SK-N-SH (cell line): ENCODE data around the gene CACNA1D. TPM values are rescaled to one million over a fixed set of nuclear protein-coding genes. Genes with fewer than 3 reads are reported as not detected.

ENCODE experiments used
- CTCF ChIA-PET: fragments of 300-600, 350-600 bp; formaldehyde crosslinking; extraction: SDS; loops from one replicate; lab custom pipeline; 2021; lab: Yijun Ruan, JAX
- POLR2A ChIA-PET: fragments of 350-600 bp; sonication (Branson Sonifier 250); formaldehyde crosslinking; extraction: SDS; loops from one replicate; lab custom pipeline; 2020; ENCODE audit warnings: antibody characterized with exemption, inconsistent platforms; lab: Yijun Ruan, JAX
- DNase-seq: peaks from one replicate; pipeline ENCODE4 v3.0.0; 2012
- H2AFZ ChIP-seq: fragments of 200-600 bp; sonication (generic); 2 replicates; pipeline ENCODE4 v1.8.1; 2016; ENCODE audit warnings: antibody characterized with exemption, mild to moderate bottlenecking, low read depth
- H3F3A ChIP-seq: fragments of 200-600 bp; sonication (generic); replicated peaks from 2 replicates; pipeline ENCODE3; 2016; ENCODE audit warnings: antibody characterized with exemption, mild to moderate bottlenecking; ENCODE audit not compliant: insufficient read depth
- H3K27ac ChIP-seq, 2 experiments: fragments of 200-500 bp in 1 of 2; fragments of 200-600 bp in 1 of 2; sonication (Bioruptor generic) in 1 of 2; sonication (generic), shearing (Covaris generic) in 1 of 2; 2 replicates each; pipeline versions ENCODE4 v1.5.1 to v1.6.1; 2014 to 2016; ENCODE audit warnings: low read depth in 2 of 2, inconsistent platforms in 1 of 2, low read length in 1 of 2, mild to moderate bottlenecking in 1 of 2, mixed read lengths in 1 of 2
- H3K27me3 ChIP-seq: fragments of 200-600 bp; sonication (generic), shearing (Covaris generic); 2 replicates; pipeline ENCODE4 v1.6.1; 2016; ENCODE audit warnings: mixed run types; ENCODE audit not compliant: insufficient read depth
- H3K36me3 ChIP-seq, 2 experiments: fragments of 200-500 bp in 1 of 2; fragments of 200-600 bp in 1 of 2; sonication (Bioruptor generic) in 1 of 2; sonication (generic) in 1 of 2; replicated peaks in 1 of 2; 2 replicates each; pipeline versions ENCODE3 to v1.5.1; 2014 to 2016; ENCODE audit warnings: low read length in 1 of 2, mild to moderate bottlenecking in 1 of 2; ENCODE audit not compliant: insufficient read depth in 2 of 2, control insufficient read depth in 1 of 2
- H3K4me1 ChIP-seq, 2 experiments: fragments of 200-500 bp in 1 of 2; fragments of 200-600 bp in 1 of 2; sonication (Bioruptor generic) in 1 of 2; sonication (generic), shearing (Covaris generic) in 1 of 2; 2 replicates each; pipeline versions ENCODE4 v1.5.1 to v1.6.1; 2014 to 2016; ENCODE audit warnings: low read depth in 1 of 2, low read length in 1 of 2, mixed run types in 1 of 2; ENCODE audit not compliant: insufficient read depth in 2 of 2, control insufficient read depth in 1 of 2
- H3K4me2 ChIP-seq: fragments of 200-600 bp; sonication (generic), shearing (Covaris generic); 2 replicates; pipeline ENCODE4 v1.6.1; 2017; ENCODE audit warnings: mixed run types
- H3K4me3 ChIP-seq, 2 experiments: fragments of 200-500 bp in 1 of 2; fragments of 200-600 bp in 1 of 2; sonication (Bioruptor generic) in 1 of 2; sonication (generic), shearing (Covaris generic) in 1 of 2; 2 replicates each; pipeline versions ENCODE4 v1.5.1 to v1.8.1; 2014 to 2016; ENCODE audit warnings: low read depth in 2 of 2, inconsistent platforms in 1 of 2, low read length in 1 of 2, mild to moderate bottlenecking in 1 of 2, mixed read lengths in 1 of 2, moderate library complexity in 1 of 2
- H3K79me2 ChIP-seq: fragments of 200-600 bp; sonication (generic); 2 replicates; pipeline ENCODE4 v1.8.1; 2017; ENCODE audit warnings: mild to moderate bottlenecking; ENCODE audit not compliant: insufficient read depth
- H3K9ac ChIP-seq: fragments of 200-600 bp; sonication (generic); 2 replicates; pipeline ENCODE4 v1.6.1; 2017; ENCODE audit warnings: mixed run types
- H3K9me2 ChIP-seq: fragments of 200-600 bp; sonication (generic); 2 replicates; pipeline ENCODE4 v1.6.1; 2017; ENCODE audit warnings: mixed run types
- H3K9me3 ChIP-seq: fragments of 200-600 bp; sonication (generic); 2 replicates; pipeline ENCODE4 v1.6.1; 2017; ENCODE audit warnings: mixed run types, mild to moderate bottlenecking, moderate library complexity
- H4K20me1 ChIP-seq: fragments of 200-600 bp; sonication (generic); 2 replicates; pipeline ENCODE4 v1.6.1; 2017; ENCODE audit warnings: mild to moderate bottlenecking, mixed run types; ENCODE audit not compliant: insufficient read depth
- EZH2phosphoT487 ChIP-seq: fragments of 200-600 bp; sonication (generic); IDR thresholded peaks from 2 replicates; pipeline ENCODE4 v1.6.1; 2017; ENCODE audit warnings: low read depth, mixed run types, mild to moderate bottlenecking, antibody characterized with exemption, moderate library complexity, borderline replicate concordance
- FOXJ3 ChIP-seq: sonication (generic); formaldehyde crosslinking; IDR thresholded peaks from 2 replicates; pipeline ENCODE4 v1.5.1; 2020; ENCODE audit warnings: mild to moderate bottlenecking, missing genetic modification reagents
- GATA2 ChIP-seq: sonication (generic); formaldehyde crosslinking; IDR thresholded peaks from 2 replicates; pipeline ENCODE4 v1.5.0; 2020; ENCODE audit warnings: mild to moderate bottlenecking, missing genetic modification reagents
- IRF3 ChIP-seq: fragments of 150-350 bp; IDR thresholded peaks from 2 replicates; pipeline ENCODE4 v1.6.1; 2016; ENCODE audit warnings: mild to moderate bottlenecking, low read depth, low read length
- MXI1 ChIP-seq: IDR thresholded peaks from 2 replicates; pipeline ENCODE4 v1.6.1; 2012; ENCODE audit warnings: mild to moderate bottlenecking, low read depth, low read length, improper control_type of control experiment
- NFIC ChIP-seq: IDR thresholded peaks from 2 replicates; pipeline ENCODE4 v1.4.0; 2012; ENCODE audit warnings: borderline replicate concordance
- RAD21 ChIP-seq: IDR thresholded peaks from 2 replicates; pipeline ENCODE4 v1.6.1; 2012; ENCODE audit warnings: mild to moderate bottlenecking, low read length
- REST ChIP-seq: IDR thresholded peaks from 2 replicates; pipeline ENCODE4 v1.6.1; 2012; ENCODE audit warnings: mild to moderate bottlenecking, low read depth, low read length, moderate library complexity
- RFX5 ChIP-seq: IDR thresholded peaks from 2 replicates; pipeline ENCODE4 v1.6.1; 2012; ENCODE audit warnings: mild to moderate bottlenecking, improper control_type of control experiment, low read length
- RXRA ChIP-seq: IDR thresholded peaks from 2 replicates; pipeline ENCODE4 v1.4.0; 2012; ENCODE audit warnings: low read depth, mild to moderate bottlenecking, borderline replicate concordance
- SIN3A ChIP-seq: IDR thresholded peaks from 2 replicates; pipeline ENCODE4 v1.6.1; 2012; ENCODE audit warnings: low read depth, mild to moderate bottlenecking, low read length, moderate library complexity, borderline replicate concordance
- SMC3 ChIP-seq: IDR thresholded peaks from 2 replicates; pipeline ENCODE4 v1.6.1; 2012; ENCODE audit warnings: low read depth, low read length, improper control_type of control experiment
- TCF12 ChIP-seq: IDR thresholded peaks from 2 replicates; pipeline ENCODE4 v1.4.0; 2012
- TEAD4 ChIP-seq: IDR thresholded peaks from 2 replicates; pipeline ENCODE4 v1.4.0; 2012; ENCODE audit warnings: mild to moderate bottlenecking, borderline replicate concordance; ENCODE audit not compliant: insufficient read depth
- WGBS: methylation state at CpG from one replicate; pipeline ENCODE4 v1.1.6; 2017; ENCODE audit warnings: low lambda C conversion rate; 5-methylcytosine and 5-hydroxymethylcytosine counted together
- polyA plus RNA-seq, 3 experiments: library from polyadenylated mRNA; depleted of rRNA; stranded (reverse); fragments of >200 nt; gene quantifications; 2 replicates each; pipeline ENCODE4 v1.2.3, GENCODE V29; 2012
- TF ChIP-seq, protein P1 (sequence below): IDR thresholded peaks from 2 replicates; pipeline ENCODE4 v1.4.0; 2012; ENCODE audit warnings: low read depth
- TF ChIP-seq, protein P2 (sequence below): IDR thresholded peaks from 2 replicates; pipeline ENCODE4; 2012
- TF ChIP-seq, protein P3 (sequence below): fragments of 150-350 bp; IDR thresholded peaks from 2 replicates; pipeline ENCODE4 v1.6.1; 2017; ENCODE audit warnings: antibody characterized with exemption, low read length, low read depth, borderline replicate concordance

CACNA1D gene
- polyA plus RNA-seq, 1 of the 3 experiments (the other 2 are of a cell fraction) = 0.12 TPM

DNA sequence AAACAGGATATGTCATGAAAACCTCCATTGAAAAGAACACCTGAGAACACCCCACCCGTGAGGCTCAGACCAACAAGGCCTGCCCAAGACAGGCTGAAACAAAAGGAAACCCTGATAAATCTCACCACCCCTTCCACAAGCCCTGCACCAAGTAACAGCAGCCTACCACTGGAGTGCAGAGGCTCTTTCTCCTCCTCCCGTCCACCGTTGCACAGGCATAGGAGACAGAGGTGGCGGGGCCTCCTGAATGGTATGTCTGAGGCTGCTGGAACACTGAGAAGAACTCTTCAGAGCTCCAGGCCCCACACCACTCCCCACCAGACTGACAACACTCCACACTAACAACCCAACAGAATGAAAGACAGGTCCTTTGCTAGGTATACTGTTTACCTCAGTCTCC is 330.4 kb downstream of the CACNA1D start (continued):
- TF ChIP-seq, protein P1, sequence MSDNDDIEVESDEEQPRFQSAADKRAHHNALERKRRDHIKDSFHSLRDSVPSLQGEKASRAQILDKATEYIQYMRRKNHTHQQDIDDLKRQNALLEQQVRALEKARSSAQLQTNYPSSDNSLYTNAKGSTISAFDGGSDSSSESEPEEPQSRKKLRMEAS = no peak
- TF ChIP-seq MXI1 (no peak), RFX5 (no peak), RAD21 (no peak), IRF3 (no peak), FOXJ3 (CRISPR knock-in tag) (no peak), SIN3A (no peak), SMC3 (no peak), RXRA (no peak)

DNA sequence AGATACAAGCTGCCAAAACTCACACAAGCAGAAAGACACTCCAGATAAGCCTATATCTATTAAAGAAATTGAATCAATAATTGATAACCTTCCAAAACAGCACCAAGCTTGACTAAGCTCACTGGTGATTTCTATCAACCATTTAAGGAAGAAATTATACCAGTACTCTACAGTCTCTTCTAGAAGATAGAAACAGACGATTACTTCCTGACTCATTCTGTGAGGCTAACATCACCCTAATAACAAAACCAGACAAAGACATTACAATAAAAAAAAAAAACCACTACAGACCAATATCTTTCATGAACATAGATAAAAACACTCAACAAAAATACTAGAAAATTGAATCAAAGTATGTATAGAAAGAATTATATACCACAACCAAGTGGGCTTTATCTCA is 331.6 kb downstream of the CACNA1D start:
- Histone ChIP-seq H3K4me1 (no peaks in the 10 kb centered on the region; a peak in 1 of 4 replicates), H3K27me3 (no peaks in the 10 kb centered on the region), H3K79me2 (no peaks in the 10 kb centered on the region)
- TF ChIP-seq RFX5 (no peak), TEAD4 (no peak), EZH2phosphoT487 (no peak), FOXJ3 (CRISPR knock-in tag) (no peak), TCF12 (no peak), SMC3 (no peak), RXRA (no peak)
- TF ChIP-seq, all 33 proteins: peak for 0
- POLR2A ChIA-PET = no interaction called here
- no peaks in the 10 kb centered on the region for H4K20me1 ChIP-seq
- H3K9me2 ChIP-seq = no peaks in the 10 kb centered on the region
- no peaks in the 10 kb centered on the region for H3F3A ChIP-seq
- no peaks in the 10 kb centered on the region for H3K9me3 ChIP-seq
- no peak overlapping the region for H3K9ac ChIP-seq
- no peaks in the 10 kb centered on the region for H3K36me3 ChIP-seq
- no peak overlapping the region for H3K27ac ChIP-seq
- WGBS = 41% methylated on average over 1 of the region's 1 CpG
- DNase-seq = no peak
- no peak overlapping the region for H3K4me2 ChIP-seq
- CTCF ChIA-PET = no interaction called here
- no peak overlapping the region for H3K4me3 ChIP-seq
- H2AFZ ChIP-seq = no peak overlapping the region

DNA sequence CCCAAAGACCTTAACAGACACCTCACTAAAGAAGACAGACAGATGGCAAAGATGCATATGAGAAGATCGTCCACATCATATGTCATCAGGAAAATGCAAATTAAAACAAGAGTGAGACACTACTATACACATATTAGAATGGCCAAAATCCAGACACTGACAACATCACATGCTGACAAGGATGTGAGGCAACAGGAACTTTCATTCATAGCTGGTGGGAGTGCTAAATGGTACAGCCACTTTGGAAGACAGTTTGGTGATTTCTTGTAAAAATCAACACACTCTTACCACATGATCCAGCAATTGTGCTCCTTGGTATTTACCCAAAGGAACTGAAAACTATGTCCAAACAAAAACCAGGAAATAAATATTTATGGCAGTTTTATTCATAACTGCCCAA is 334.2 kb downstream of the CACNA1D start:
- no peaks in the 10 kb centered on the region for H3K79me2 ChIP-seq
- H3K9ac ChIP-seq = no peak overlapping the region
- no peaks in the 10 kb centered on the region for H3K9me3 ChIP-seq
- no peaks in the 10 kb centered on the region for H3F3A ChIP-seq
- H4K20me1 ChIP-seq = no peaks in the 10 kb centered on the region
- no peak overlapping the region for H3K4me3 ChIP-seq
- H3K9me2 ChIP-seq = no peaks in the 10 kb centered on the region
- H3K36me3 ChIP-seq = no peaks in the 10 kb centered on the region
- no peak overlapping the region for H3K4me2 ChIP-seq
- no peak for DNase-seq
- H2AFZ ChIP-seq = no peak overlapping the region
- WGBS = 46% methylated on average over 1 of the region's 1 CpG
- ChIA-PET CTCF (interaction anchor here (1.4 kb wide), 1 partner anchor 12 kb away, joined by 3 read pairs; no protein-coding TSS in a partner anchor), POLR2A (no interaction called here)
- H3K27ac ChIP-seq = no peak overlapping the region
- TF ChIP-seq, protein P2, sequence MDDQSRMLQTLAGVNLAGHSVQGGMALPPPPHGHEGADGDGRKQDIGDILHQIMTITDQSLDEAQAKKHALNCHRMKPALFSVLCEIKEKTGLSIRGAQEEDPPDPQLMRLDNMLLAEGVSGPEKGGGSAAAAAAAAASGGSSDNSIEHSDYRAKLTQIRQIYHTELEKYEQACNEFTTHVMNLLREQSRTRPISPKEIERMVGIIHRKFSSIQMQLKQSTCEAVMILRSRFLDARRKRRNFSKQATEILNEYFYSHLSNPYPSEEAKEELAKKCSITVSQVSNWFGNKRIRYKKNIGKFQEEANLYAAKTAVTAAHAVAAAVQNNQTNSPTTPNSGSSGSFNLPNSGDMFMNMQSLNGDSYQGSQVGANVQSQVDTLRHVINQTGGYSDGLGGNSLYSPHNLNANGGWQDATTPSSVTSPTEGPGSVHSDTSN = no peak
- TF ChIP-seq, protein P1 = no peak
- TF ChIP-seq REST (no peak), GATA2 (CRISPR knock-in tag) (no peak), RFX5 (no peak), NFIC (no peak)
- TF ChIP-seq, protein P3, sequence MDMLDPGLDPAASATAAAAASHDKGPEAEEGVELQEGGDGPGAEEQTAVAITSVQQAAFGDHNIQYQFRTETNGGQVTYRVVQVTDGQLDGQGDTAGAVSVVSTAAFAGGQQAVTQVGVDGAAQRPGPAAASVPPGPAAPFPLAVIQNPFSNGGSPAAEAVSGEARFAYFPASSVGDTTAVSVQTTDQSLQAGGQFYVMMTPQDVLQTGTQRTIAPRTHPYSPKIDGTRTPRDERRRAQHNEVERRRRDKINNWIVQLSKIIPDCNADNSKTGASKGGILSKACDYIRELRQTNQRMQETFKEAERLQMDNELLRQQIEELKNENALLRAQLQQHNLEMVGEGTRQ = no peak
- H3K4me1 ChIP-seq = peaks cover 0 to 4% of the 10 kb centered on the region in 2 experiments; a peak in 1 of 4 replicates
- no peaks in the 10 kb centered on the region for H3K27me3 ChIP-seq
